Sigmoid colon (tissue), 7 donors: ENCODE data around the gene PLA2G4D. TPM values are rescaled to one million over a fixed set of nuclear protein-coding genes. Genes with fewer than 3 reads are reported as not detected.

Experiments
- DNase-seq: peaks from one replicate; pipeline ENCODE4 v3.0.0-alpha.2; 2019
- H3K27ac ChIP-seq, 4 donors: fragments of 200-600 bp; sonication (generic); one replicate each; pipeline ENCODE4 v1.5.1; 2016 to 2019; ENCODE audit warnings: mild to moderate bottlenecking in 1 of 4
- H3K27me3 ChIP-seq, 3 donors: fragments of 200-600 bp; sonication (generic); one replicate each; pipeline ENCODE4 v1.5.1; 2019; ENCODE audit warnings: mild to moderate bottlenecking in 1 of 3
- H3K36me3 ChIP-seq, 4 donors: fragments of 200-600 bp; sonication (generic); one replicate each; pipeline ENCODE4 v1.5.1; 2016 to 2019
- H3K4me1 ChIP-seq, 4 donors: fragments of 200-600 bp; sonication (generic); one replicate each; pipeline ENCODE4 v1.5.1; 2017 to 2019
- H3K4me3 ChIP-seq, 4 donors: fragments of 200-600 bp; sonication (generic); one replicate each; pipeline ENCODE4 v1.5.1; 2017 to 2019; ENCODE audit warnings: mild to moderate bottlenecking in 2 of 4, moderate library complexity in 1 of 4
- H3K9me3 ChIP-seq, 4 donors: fragments of 200-600 bp in 3 of 4; sonication (generic) in 3 of 4; one replicate each; pipeline versions ENCODE4 v1.5.1 to v1.6.1; 2013 to 2019
- EP300 ChIP-seq, 4 donors: sonication (generic); formaldehyde crosslinking; IDR thresholded peaks; one replicate each; pipeline ENCODE4 v1.6.1; 2017; ENCODE audit warnings: antibody characterized with exemption in 4 of 4
- POLR2A ChIP-seq, 2 donors: fragments of 450-650 bp; IDR thresholded peaks; one replicate each; pipeline ENCODE4 v1.6.1; 2016; ENCODE audit warnings: antibody characterized with exemption in 2 of 2, mild to moderate bottlenecking in 2 of 2, moderate library complexity in 2 of 2
- POLR2AphosphoS5 ChIP-seq, 4 donors: sonication (generic); formaldehyde crosslinking; IDR thresholded peaks; one replicate each; pipeline ENCODE4 v1.6.1; 2017; ENCODE audit warnings: antibody characterized with exemption in 4 of 4
- WGBS, 2 donors: extraction: QIAGEN DNeasy Blood & Tissue Kit; methylation state at CpG; one replicate each; pipeline ENCODE4 v1.1.7; 2013; 5-methylcytosine and 5-hydroxymethylcytosine counted together
- intact Hi-C: fragments of 100-400 bp; cut with DNase I; formaldehyde crosslinking; loops from one replicate; pipeline ENCODE4 v1.15.1; 2023
- polyA plus RNA-seq, 3 donors: library from polyadenylated mRNA; stranded (reverse); fragments of 200-250 nt; gene quantifications; one replicate each; pipeline ENCODE4 v1.2.3, GENCODE V29; 2013
- total RNA-seq, 4 donors: library from RNA; depleted of rRNA; stranded (reverse); fragments of >200 nt; gene quantifications; one replicate each; pipeline ENCODE4 v1.1.0, GENCODE V29; 2016
- TF ChIP-seq, protein P1 (sequence below), 4 experiments: fragments of 450-650 bp in 3 of 4; fragments of 200-600 bp in 1 of 4; IDR thresholded peaks; one replicate each; pipeline ENCODE4 v1.5.1; 2016 to 2019; ENCODE audit warnings: antibody characterized with exemption in 4 of 4, mild to moderate bottlenecking in 3 of 4, moderate library complexity in 2 of 4
- donor health status: healthy with polysubstance abuse.
- donor health status: Bipolar disorder and iron deficiency.
- donor health status: healthy.

The PLA2G4D gene, protein sequence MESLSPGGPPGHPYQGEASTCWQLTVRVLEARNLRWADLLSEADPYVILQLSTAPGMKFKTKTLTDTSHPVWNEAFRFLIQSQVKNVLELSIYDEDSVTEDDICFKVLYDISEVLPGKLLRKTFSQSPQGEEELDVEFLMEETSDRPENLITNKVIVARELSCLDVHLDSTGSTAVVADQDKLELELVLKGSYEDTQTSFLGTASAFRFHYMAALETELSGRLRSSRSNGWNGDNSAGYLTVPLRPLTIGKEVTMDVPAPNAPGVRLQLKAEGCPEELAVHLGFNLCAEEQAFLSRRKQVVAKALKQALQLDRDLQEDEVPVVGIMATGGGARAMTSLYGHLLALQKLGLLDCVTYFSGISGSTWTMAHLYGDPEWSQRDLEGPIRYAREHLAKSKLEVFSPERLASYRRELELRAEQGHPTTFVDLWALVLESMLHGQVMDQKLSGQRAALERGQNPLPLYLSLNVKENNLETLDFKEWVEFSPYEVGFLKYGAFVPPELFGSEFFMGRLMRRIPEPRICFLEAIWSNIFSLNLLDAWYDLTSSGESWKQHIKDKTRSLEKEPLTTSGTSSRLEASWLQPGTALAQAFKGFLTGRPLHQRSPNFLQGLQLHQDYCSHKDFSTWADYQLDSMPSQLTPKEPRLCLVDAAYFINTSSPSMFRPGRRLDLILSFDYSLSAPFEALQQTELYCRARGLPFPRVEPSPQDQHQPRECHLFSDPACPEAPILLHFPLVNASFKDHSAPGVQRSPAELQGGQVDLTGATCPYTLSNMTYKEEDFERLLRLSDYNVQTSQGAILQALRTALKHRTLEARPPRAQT
- total RNA-seq (under 1 TPM in 1 of 4 donors, not detected in 3; 0.28 TPM), polyA plus RNA-seq (under 1 TPM in 2 of 3 donors, not detected in 1; under 0.01 to 0.31 TPM)

DNA sequence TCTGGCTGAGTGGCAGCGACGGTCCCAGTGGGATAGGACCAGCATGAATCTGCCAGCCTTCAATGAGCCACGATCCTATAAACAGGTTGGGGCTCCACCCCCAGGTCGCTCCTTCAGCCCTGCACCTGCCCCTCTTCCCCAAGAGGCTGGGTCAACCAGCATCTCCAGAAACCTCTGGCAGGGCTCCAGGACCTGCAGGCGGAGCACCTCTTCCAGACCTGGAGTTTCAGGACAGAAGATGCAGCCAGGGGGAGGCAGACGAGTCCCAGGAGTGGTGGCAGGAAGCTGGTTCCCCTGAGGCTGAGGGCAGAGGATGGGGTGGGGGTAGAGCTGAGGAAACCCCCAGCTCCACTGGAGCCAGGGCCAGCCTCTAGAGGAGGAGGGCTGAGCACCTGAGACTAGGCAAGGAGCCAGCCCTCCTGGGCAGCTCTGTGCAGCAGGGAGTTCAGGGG lies at the start of gene PLA2G4D:
Gene PLA2G4D, minus strand, starts transcription at position 51 of the 452 bp plus-strand sequence. CDS start 103 bp downstream, outside the sequence.
- intact Hi-C loops: no loop called here

DNA sequence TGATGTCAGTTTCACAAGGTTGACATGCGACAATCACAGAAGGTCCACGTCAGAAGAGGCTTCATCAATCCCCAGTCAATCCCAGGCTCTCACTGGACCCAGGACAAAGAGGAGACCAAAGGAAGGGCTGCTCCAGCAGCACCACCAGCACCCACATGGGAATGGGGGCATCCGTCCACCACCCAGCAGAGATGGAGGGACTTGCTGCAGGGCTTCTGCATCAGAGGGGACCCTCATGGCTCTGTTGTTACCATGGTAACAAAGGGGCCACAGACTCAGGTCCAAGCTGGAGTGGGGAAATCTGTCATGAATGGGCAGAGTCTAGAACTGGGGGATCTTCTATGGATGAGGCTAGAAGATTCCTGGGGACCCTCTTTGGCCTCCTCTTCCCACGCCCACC lies 49.0 kb upstream of the PLA2G4D start:
- DNase-seq: peak; percentile 37
- Histone ChIP-seq H3K4me1 (no peaks in the 10 kb centered on the region), H3K27ac (no peak overlapping the region), H3K36me3 (no peaks in the 10 kb centered on the region), H3K4me3 (no peak overlapping the region), H3K27me3 (no peaks in the 10 kb centered on the region), H3K9me3 (no peaks in the 10 kb centered on the region)
- intact Hi-C loops: no loop called here
- 93% methylated on average over 4 of the region's 4 CpGs for WGBS, 2 donors
- no peak for TF ChIP-seq POLR2AphosphoS5 (IDR thresholded peaks at IDR 0.05)
- TF ChIP-seq, protein P1, sequence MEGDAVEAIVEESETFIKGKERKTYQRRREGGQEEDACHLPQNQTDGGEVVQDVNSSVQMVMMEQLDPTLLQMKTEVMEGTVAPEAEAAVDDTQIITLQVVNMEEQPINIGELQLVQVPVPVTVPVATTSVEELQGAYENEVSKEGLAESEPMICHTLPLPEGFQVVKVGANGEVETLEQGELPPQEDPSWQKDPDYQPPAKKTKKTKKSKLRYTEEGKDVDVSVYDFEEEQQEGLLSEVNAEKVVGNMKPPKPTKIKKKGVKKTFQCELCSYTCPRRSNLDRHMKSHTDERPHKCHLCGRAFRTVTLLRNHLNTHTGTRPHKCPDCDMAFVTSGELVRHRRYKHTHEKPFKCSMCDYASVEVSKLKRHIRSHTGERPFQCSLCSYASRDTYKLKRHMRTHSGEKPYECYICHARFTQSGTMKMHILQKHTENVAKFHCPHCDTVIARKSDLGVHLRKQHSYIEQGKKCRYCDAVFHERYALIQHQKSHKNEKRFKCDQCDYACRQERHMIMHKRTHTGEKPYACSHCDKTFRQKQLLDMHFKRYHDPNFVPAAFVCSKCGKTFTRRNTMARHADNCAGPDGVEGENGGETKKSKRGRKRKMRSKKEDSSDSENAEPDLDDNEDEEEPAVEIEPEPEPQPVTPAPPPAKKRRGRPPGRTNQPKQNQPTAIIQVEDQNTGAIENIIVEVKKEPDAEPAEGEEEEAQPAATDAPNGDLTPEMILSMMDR (IDR thresholded peaks at IDR 0.05): no peak
- TF ChIP-seq POLR2A (IDR thresholded peaks at IDR 0.05): no peak
- no peak for TF ChIP-seq EP300 (IDR thresholded peaks at IDR 0.05)

More for the DNA sequence above, at the start of gene PLA2G4D:
- 39 to 63% methylated on average over 6 of the region's 6 CpGs for WGBS, 2 donors
- Histone ChIP-seq H3K4me3 (no peak within 1 kb of the TSS), H3K9me3 (no peaks in the 10 kb centered on the region), H3K27ac (no peak within 1 kb of the TSS), H3K27me3 (peaks cover 0 to 4% (median 0%) of the 10 kb centered on the region in 3 donors), H3K4me1 (no peaks in the 10 kb centered on the region), H3K36me3 (no peaks in the 10 kb centered on the region)
- TF ChIP-seq, protein P1 (IDR thresholded peaks at IDR 0.05): no peak
- TF ChIP-seq EP300 (IDR thresholded peaks at IDR 0.05) (no peak), POLR2AphosphoS5 (IDR thresholded peaks at IDR 0.05) (no peak), POLR2A (IDR thresholded peaks at IDR 0.05) (no peak)
- DNase-seq: no peak

DNA sequence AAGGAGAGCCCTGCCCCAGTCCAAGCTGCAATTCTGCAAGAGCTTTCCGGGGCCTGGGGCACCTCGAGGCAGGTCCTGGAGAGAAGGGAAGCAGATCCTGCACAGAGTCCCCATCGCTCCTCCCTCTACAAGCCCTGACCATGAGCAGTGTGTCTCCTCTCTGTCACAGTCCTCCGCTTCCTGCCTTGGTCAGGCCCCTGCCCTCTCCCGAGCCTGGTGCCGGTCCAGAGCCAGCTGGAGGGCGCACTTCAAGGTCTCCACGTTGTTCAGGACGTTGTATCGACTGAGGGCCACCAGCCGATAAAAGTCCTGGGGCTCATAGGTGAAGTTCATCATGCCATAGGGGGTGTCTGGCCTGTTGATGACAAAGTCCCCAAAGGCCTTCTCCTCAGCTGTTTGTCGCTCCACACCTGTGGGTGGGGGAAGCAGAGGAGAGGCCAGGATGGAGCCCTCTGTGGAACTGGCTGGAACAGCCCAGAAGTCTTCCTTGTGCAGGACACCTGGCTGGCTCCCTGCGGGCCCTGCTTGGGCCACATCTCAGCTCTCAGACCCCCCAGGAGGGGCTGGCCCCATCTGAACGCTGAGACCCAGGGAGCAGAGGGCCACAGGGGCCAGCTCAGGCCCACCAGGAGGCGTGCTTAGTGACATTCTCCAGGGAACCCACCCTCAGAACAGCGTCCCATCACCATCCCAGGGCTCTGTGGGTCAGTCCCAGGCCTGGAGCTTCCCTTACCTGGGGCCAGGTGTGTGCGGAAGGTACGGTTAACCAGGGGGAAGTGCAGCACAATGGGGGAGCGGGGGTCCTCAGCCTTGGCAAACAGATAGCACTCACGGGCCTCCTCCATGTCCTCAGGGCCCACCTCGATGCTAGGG lies 47.7 kb upstream of the PLA2G4D start:
- intact Hi-C loops: no loop called here
- H3K36me3 ChIP-seq: no peaks in the 10 kb centered on the region
- no peaks in the 10 kb centered on the region for H3K9me3 ChIP-seq
- no peaks in the 10 kb centered on the region for H3K4me1 ChIP-seq
- no peaks in the 10 kb centered on the region for H3K27me3 ChIP-seq
- WGBS, 2 donors: 85% methylated on average over 21 of the region's 21 CpGs
- DNase-seq: peak; percentile 53
- TF ChIP-seq EP300 (IDR thresholded peaks at IDR 0.05) (no peak), POLR2AphosphoS5 (IDR thresholded peaks at IDR 0.05) (no peak), POLR2A (IDR thresholded peaks at IDR 0.05) (no peak)
- TF ChIP-seq, protein P1 (IDR thresholded peaks at IDR 0.05): no peak
- H3K27ac ChIP-seq: no peak overlapping the region
- H3K4me3 ChIP-seq: no peak overlapping the region

DNA sequence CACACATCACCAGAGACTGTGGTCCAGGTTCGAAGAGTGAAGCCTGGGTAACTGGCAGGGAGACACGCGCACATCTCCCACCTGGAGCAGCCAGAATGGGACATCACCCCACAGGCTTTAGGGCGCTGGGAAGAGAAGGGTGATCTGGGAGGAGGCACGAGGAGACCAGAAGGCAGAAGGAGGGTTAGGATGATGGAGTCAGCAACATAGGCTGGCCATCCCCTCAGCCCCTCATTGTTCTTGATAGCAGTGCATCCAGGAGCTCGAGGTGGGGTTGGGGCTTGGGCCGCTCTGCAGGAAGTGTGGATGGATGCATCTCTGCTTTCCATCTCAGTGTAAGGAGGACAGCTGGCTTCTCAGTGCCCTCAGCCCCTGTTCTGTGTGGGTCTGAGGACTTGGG lies 46.9 kb upstream of the PLA2G4D start:
- no peaks in the 10 kb centered on the region for H3K9me3 ChIP-seq
- no peaks in the 10 kb centered on the region for H3K27me3 ChIP-seq
- H3K27ac ChIP-seq: no peak overlapping the region
- peak; percentile 57 for DNase-seq
- 92 to 95% methylated on average over 7 of the region's 7 CpGs for WGBS, 2 donors
- H3K4me3 ChIP-seq: no peak overlapping the region
- intact Hi-C loops: no loop called here
- H3K36me3 ChIP-seq: no peaks in the 10 kb centered on the region
- no peaks in the 10 kb centered on the region for H3K4me1 ChIP-seq
- TF ChIP-seq POLR2AphosphoS5 (IDR thresholded peaks at IDR 0.05): no peak
- TF ChIP-seq, protein P1 (IDR thresholded peaks at IDR 0.05): no peak
- no peak for TF ChIP-seq EP300 (IDR thresholded peaks at IDR 0.05)
- TF ChIP-seq POLR2A (IDR thresholded peaks at IDR 0.05): no peak
